SU-DHL-6 (cell line): ENCODE measurements around the gene ARHGAP35.

Source experiments
- CTCF ChIP-seq: fragments of 200-600 bp; sonication (generic); IDR thresholded peaks from one replicate; pipeline ENCODE4 v1.5.1; 2017; ENCODE audit warnings: antibody characterized with exemption, mild to moderate bottlenecking, low read length, moderate library complexity; ENCODE audit not compliant: insufficient read depth, poor library complexity, severe bottlenecking
- EZH2phosphoT487 ChIP-seq: fragments of 200-600 bp; sonication (generic), shearing (Covaris generic); conservative IDR thresholded peaks from 2 replicates; pipeline ENCODE4 v1.6.1; 2018; ENCODE audit warnings: mild to moderate bottlenecking, antibody characterized with exemption, low read length, moderate library complexity, mixed read lengths

- TF ChIP-seq CTCF: no peak
- no peak for TF ChIP-seq EZH2phosphoT487
Measured at GRCh38 chr19:46867170-46867569, 6.4 kb downstream of the ARHGAP35 start.
